SU-DHL-6 (cell line): ENCODE measurements around the gene FYB1.

Experiments
- H2AFZ ChIP-seq: fragments of 200-600 bp; sonication (generic); 2 replicates; pipeline ENCODE4 v1.6.1; 2014; ENCODE audit warnings: low read depth, mild to moderate bottlenecking, moderate library complexity, mixed read lengths, antibody characterized with exemption, low read length; ENCODE audit not compliant: severe bottlenecking
- H3F3A ChIP-seq: fragments of 200-600 bp; shearing (Covaris generic); 2 replicates; pipeline ENCODE4 v1.6.0; 2016; ENCODE audit warnings: antibody characterized with exemption, mild to moderate bottlenecking; ENCODE audit not compliant: insufficient read depth
- H3K27ac ChIP-seq: fragments of 200-600 bp; sonication (generic); 2 replicates; pipeline ENCODE4 v1.5.1; 2016; ENCODE audit warnings: low read depth, mild to moderate bottlenecking, low read length, moderate library complexity, mixed read lengths
- H3K27me3 ChIP-seq: fragments of 200-600 bp; sonication (generic), shearing (Covaris generic); 2 replicates; pipeline ENCODE4 v1.6.0; 2014; ENCODE audit warnings: mild to moderate bottlenecking, low read length
- H3K36me3 ChIP-seq: fragments of 200-600 bp; sonication (generic); 2 replicates; pipeline ENCODE4 v1.6.1; 2014; ENCODE audit warnings: mild to moderate bottlenecking, low read length, mixed read lengths
- H3K4me2 ChIP-seq: fragments of 300-600, 200-600 bp; shearing (Covaris generic), sonication (generic); 2 replicates; pipeline ENCODE4 v1.6.0; 2014; ENCODE audit warnings: low read length, low read depth, mild to moderate bottlenecking; ENCODE audit not compliant: poor library complexity, severe bottlenecking
- H3K4me3 ChIP-seq: fragments of 200-600 bp; sonication (generic); 2 replicates; pipeline ENCODE4 v1.5.1; 2014; ENCODE audit warnings: antibody characterized with exemption, low read length, mild to moderate bottlenecking, mixed read lengths; ENCODE audit not compliant: insufficient read depth, poor library complexity, severe bottlenecking
- H3K79me2 ChIP-seq: fragments of 200-600 bp; sonication (generic); 2 replicates; pipeline ENCODE4 v1.6.1; 2014; ENCODE audit warnings: mild to moderate bottlenecking, low read length, moderate library complexity; ENCODE audit not compliant: insufficient read depth
- H3K9ac ChIP-seq: fragments of 200-600 bp; sonication (generic); 2 replicates; pipeline ENCODE4 v1.7.0; 2014; ENCODE audit warnings: mild to moderate bottlenecking, low read length
- H3K9me2 ChIP-seq: fragments of 200-600 bp; sonication (generic); replicated peaks from 2 replicates; pipeline ENCODE4 v1.6.1; 2014; ENCODE audit warnings: low read length; ENCODE audit not compliant: insufficient read depth
- H3K9me3 ChIP-seq: fragments of 200-600 bp; sonication (generic); 2 replicates; pipeline ENCODE4 v1.6.1; 2014; ENCODE audit warnings: low read length, mixed read lengths; ENCODE audit not compliant: insufficient read depth
- H4K20me1 ChIP-seq: fragments of 200-600 bp; sonication (generic); 2 replicates; pipeline ENCODE4 v1.6.1; 2014; ENCODE audit warnings: low read depth, mild to moderate bottlenecking, antibody characterized with exemption, low read length, moderate library complexity, mixed read lengths
- EZH2phosphoT487 ChIP-seq: fragments of 200-600 bp; sonication (generic), shearing (Covaris generic); conservative IDR thresholded peaks from 2 replicates; pipeline ENCODE4 v1.6.1; 2018; ENCODE audit warnings: mild to moderate bottlenecking, antibody characterized with exemption, low read length, moderate library complexity, mixed read lengths
- TF ChIP-seq, protein P1 (sequence below): fragments of 200-600 bp; sonication (generic); IDR thresholded peaks from one replicate; pipeline ENCODE4 v1.5.1; 2017; ENCODE audit warnings: antibody characterized with exemption, mild to moderate bottlenecking, low read length, moderate library complexity; ENCODE audit not compliant: insufficient read depth, poor library complexity, severe bottlenecking

FYB1 gene

GRCh38 chr5:39175273-39175955 lies 43.9 kb downstream of the FYB1 start:
- Histone ChIP-seq H3K9ac (no peak overlapping the region), H3K9me2 (no peaks in the 10 kb centered on the region), H2AFZ (no peak overlapping the region), H3K4me2 (no peak overlapping the region), H3K27me3 (no peaks in the 10 kb centered on the region), H3K27ac (no peak overlapping the region), H3F3A (no peaks in the 10 kb centered on the region), H4K20me1 (no peaks in the 10 kb centered on the region), H3K36me3 (no peaks in the 10 kb centered on the region), H3K4me3 (no peak overlapping the region), H3K79me2 (no peaks in the 10 kb centered on the region), H3K9me3 (no peaks in the 10 kb centered on the region)
- TF ChIP-seq, protein P1, sequence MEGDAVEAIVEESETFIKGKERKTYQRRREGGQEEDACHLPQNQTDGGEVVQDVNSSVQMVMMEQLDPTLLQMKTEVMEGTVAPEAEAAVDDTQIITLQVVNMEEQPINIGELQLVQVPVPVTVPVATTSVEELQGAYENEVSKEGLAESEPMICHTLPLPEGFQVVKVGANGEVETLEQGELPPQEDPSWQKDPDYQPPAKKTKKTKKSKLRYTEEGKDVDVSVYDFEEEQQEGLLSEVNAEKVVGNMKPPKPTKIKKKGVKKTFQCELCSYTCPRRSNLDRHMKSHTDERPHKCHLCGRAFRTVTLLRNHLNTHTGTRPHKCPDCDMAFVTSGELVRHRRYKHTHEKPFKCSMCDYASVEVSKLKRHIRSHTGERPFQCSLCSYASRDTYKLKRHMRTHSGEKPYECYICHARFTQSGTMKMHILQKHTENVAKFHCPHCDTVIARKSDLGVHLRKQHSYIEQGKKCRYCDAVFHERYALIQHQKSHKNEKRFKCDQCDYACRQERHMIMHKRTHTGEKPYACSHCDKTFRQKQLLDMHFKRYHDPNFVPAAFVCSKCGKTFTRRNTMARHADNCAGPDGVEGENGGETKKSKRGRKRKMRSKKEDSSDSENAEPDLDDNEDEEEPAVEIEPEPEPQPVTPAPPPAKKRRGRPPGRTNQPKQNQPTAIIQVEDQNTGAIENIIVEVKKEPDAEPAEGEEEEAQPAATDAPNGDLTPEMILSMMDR, result no peak

- H2AFZ ChIP-seq, result no peak overlapping the region
- no peak overlapping the region for H3K9ac ChIP-seq
- H3K27ac ChIP-seq, result no peak overlapping the region
- TF ChIP-seq EZH2phosphoT487, result no peak
- TF ChIP-seq, protein P1, result no peak
- no peaks in the 10 kb centered on the region for H3K79me2 ChIP-seq
- no peaks in the 10 kb centered on the region for H3F3A ChIP-seq
- H4K20me1 ChIP-seq, result no peaks in the 10 kb centered on the region
- H3K9me3 ChIP-seq, result no peaks in the 10 kb centered on the region
- H3K9me2 ChIP-seq, result no peaks in the 10 kb centered on the region
- H3K27me3 ChIP-seq, result no peaks in the 10 kb centered on the region
- H3K4me3 ChIP-seq, result no peak overlapping the region
- H3K36me3 ChIP-seq, result no peaks in the 10 kb centered on the region
- H3K4me2 ChIP-seq, result no peak overlapping the region
Measured at GRCh38 chr5:39173069-39173468, 46.3 kb downstream of the FYB1 start.

DNA sequence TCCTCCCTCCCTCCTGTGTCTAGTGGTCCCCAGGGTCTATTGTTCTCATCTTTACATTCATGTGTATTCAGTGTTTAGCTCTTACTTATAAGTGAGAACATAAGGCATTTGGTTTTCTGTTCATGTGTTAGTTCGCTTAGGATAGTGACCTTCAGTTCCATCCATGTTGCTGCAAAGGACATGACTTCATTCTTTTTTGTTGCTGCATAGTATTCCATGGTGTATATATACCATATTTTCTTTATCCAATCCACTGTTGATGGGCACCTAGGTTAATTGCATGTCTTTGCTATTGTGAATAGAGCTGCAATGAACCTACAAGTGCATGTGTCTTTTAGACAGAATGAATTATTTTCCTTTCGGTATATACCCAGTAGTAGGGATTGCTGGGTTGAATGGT lies 46.8 kb downstream of the FYB1 start:
- TF ChIP-seq, protein P1, result no peak
- no peak for TF ChIP-seq EZH2phosphoT487
- Histone ChIP-seq H4K20me1 (no peaks in the 10 kb centered on the region), H3K36me3 (no peaks in the 10 kb centered on the region)

More for the DNA sequence above, 46.8 kb downstream of the FYB1 start:
- H3K9me3 ChIP-seq, result no peaks in the 10 kb centered on the region
- no peak overlapping the region for H3K9ac ChIP-seq
- no peaks in the 10 kb centered on the region for H3K27me3 ChIP-seq
- no peak overlapping the region for H2AFZ ChIP-seq
- no peak overlapping the region for H3K27ac ChIP-seq
- no peak overlapping the region for H3K4me3 ChIP-seq
- H3K4me2 ChIP-seq, result no peak overlapping the region
- no peaks in the 10 kb centered on the region for H3K79me2 ChIP-seq
- no peaks in the 10 kb centered on the region for H3K9me2 ChIP-seq
- no peaks in the 10 kb centered on the region for H3F3A ChIP-seq
